HL-60 (cell line): ENCODE measurements around the gene PPIL6.

Experiments used
- CTCF ChIP-seq: IDR thresholded peaks from one replicate; pipeline ENCODE4 v1.5.1; 2011; ENCODE audit warnings: low read length, control low read depth, inconsistent platforms; ENCODE audit not compliant: insufficient read depth
- POLR2AphosphoS5 ChIP-seq: IDR thresholded peaks from 2 replicates; pipeline ENCODE4 v1.6.1; 2012; ENCODE audit warnings: low read depth

GRCh38 chr6:109393886-109394281 is 46.5 kb downstream of the PPIL6 start:
- TF ChIP-seq POLR2AphosphoS5 (no peak), CTCF (no peak)
